Measurements from ENCODE around the gene RIMS4.

Gene RIMS4

DNA sequence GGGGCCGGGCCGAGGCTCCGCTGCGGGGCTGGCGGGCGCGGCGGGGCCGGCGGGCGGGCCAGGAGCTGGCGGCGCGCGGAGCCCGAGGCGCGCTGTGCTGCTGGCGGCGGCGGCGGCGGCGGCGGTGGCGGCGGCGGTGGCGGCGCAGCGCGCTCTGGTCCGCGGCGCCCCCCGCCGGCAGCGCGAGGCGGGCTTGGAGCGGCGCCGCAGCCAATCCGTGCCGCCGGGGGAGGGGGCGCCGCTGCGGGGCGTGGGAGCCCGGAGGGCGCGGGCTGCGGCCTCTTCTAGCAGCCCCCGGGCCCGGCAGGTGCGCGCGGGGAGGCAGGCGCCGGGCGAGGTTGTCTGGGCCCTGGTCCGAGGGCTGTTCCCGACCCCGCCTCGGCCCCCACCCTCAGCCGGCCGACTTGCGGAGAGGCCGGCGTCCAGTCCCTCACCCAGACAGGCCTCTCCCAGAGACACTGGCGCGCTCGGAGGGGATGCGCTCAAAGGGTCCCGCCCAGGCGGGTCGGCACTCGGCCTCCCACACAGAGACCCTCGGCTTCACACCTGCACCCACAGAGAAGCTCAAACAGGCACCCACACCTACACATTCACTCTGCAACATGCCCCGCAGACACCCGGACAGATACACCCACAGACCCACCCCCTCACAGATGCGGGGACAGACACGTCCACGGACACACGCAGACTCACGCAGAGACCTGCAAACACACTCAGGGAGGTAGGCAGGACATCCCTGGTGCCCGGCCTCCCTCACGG lies at the start of gene RIMS4:
RIMS4 (minus strand) TSS at position 156 of the 759 bp plus-strand sequence. CDS start 275 bp downstream, outside the sequence.
- Histone ChIP-seq H3K27ac (ENCODE audit: low read length) (no peak within 1 kb of the TSS), H3K9me3 (ENCODE audit: insufficient read depth, low read length) (no peaks in the 10 kb centered on the region), H3K4me1 (ENCODE audit: low read length) (no peaks in the 10 kb centered on the region), H3K9ac (ENCODE audit: low read length) (no peak within 1 kb of the TSS), H3K36me3 (replicated peaks; ENCODE audit: low read depth, low read length) (no peaks in the 10 kb centered on the region), H2AFZ (ENCODE audit: low read depth, low read length) (no peak within 1 kb of the TSS), H3K79me2 (ENCODE audit: low read length) (no peaks in the 10 kb centered on the region), H3K4me2 (ENCODE audit: low read length) (no peak within 1 kb of the TSS), H3K27me3 (ENCODE audit: low read depth, low read length) (peaks cover 31% of the 10 kb centered on the region), H4K20me1 (ENCODE audit: insufficient read depth, low read length) (no peaks in the 10 kb centered on the region), H3K4me3 (ENCODE audit: low read length) (no peak within 1 kb of the TSS)
- TF ChIP-seq, protein P1, sequence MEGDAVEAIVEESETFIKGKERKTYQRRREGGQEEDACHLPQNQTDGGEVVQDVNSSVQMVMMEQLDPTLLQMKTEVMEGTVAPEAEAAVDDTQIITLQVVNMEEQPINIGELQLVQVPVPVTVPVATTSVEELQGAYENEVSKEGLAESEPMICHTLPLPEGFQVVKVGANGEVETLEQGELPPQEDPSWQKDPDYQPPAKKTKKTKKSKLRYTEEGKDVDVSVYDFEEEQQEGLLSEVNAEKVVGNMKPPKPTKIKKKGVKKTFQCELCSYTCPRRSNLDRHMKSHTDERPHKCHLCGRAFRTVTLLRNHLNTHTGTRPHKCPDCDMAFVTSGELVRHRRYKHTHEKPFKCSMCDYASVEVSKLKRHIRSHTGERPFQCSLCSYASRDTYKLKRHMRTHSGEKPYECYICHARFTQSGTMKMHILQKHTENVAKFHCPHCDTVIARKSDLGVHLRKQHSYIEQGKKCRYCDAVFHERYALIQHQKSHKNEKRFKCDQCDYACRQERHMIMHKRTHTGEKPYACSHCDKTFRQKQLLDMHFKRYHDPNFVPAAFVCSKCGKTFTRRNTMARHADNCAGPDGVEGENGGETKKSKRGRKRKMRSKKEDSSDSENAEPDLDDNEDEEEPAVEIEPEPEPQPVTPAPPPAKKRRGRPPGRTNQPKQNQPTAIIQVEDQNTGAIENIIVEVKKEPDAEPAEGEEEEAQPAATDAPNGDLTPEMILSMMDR (IDR thresholded peaks at IDR 0.05; ENCODE audit: low read depth, low read length): no peak
- no peak for TF ChIP-seq EZH2phosphoT487 (IDR thresholded peaks at IDR 0.05; ENCODE audit: low read depth)

DNA sequence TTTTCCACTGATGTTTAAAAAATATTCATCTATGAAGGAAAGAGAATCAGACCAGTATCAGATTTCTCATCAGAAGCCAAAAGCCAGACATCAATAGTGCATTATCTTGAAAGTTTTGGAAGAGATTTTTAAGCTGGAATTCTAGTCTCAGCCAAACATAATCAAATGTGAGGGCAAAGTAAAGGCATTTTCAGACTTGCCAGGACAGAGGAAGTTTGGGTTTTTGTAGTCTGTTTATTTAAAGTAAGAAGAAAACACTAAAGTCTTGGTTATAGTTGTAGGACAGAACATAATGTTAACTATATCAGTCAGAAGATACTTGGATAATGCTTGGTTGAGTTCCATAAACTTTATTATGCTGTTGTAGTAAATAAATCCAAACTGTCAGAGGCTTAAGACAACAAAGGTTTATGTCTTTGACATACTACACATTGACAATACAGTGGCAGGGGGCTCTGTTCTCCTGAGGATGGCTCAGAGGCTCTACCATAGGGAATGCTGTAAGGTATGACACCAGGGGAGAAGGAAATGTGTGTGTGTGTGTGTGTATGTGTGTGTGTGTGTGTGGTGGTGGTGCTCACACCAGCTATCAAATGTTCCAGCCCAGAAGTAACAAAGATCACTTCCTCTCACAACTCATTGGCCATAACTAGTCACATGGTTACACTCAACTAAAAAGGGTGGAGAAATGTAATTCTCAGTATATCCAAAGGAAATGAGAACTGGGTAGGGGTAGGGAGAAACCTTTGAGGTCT lies 48.4 kb upstream of the RIMS4 start:
- TF ChIP-seq, protein P1 (IDR thresholded peaks at IDR 0.05; ENCODE audit: low read depth, low read length): no peak
- no peak for TF ChIP-seq EZH2phosphoT487 (IDR thresholded peaks at IDR 0.05; ENCODE audit: low read depth)
- H3K4me3 ChIP-seq (ENCODE audit: low read length): no peak overlapping the region
- no peaks in the 10 kb centered on the region for H3K79me2 ChIP-seq (ENCODE audit: low read length)
- H3K4me2 ChIP-seq (ENCODE audit: low read length): no peak overlapping the region
- H3K27me3 ChIP-seq (ENCODE audit: low read depth, low read length): peaks cover 8% of the 10 kb centered on the region; the same call in 1 of the 2 replicates
- H3K36me3 ChIP-seq (replicated peaks; ENCODE audit: low read depth, low read length): no peaks in the 10 kb centered on the region
- H3K9me3 ChIP-seq (ENCODE audit: insufficient read depth, low read length): no peaks in the 10 kb centered on the region
- no peak overlapping the region for H3K9ac ChIP-seq (ENCODE audit: low read length)
- no peaks in the 10 kb centered on the region for H4K20me1 ChIP-seq (ENCODE audit: insufficient read depth, low read length)
- H3K27ac ChIP-seq (ENCODE audit: low read length): no peak overlapping the region
- peaks cover 7% of the 10 kb centered on the region; the same call in 1 of the 2 replicates for H3K4me1 ChIP-seq (ENCODE audit: low read length)
- peak overlapping the region; percentile 31 for H2AFZ ChIP-seq (ENCODE audit: low read depth, low read length)

DNA sequence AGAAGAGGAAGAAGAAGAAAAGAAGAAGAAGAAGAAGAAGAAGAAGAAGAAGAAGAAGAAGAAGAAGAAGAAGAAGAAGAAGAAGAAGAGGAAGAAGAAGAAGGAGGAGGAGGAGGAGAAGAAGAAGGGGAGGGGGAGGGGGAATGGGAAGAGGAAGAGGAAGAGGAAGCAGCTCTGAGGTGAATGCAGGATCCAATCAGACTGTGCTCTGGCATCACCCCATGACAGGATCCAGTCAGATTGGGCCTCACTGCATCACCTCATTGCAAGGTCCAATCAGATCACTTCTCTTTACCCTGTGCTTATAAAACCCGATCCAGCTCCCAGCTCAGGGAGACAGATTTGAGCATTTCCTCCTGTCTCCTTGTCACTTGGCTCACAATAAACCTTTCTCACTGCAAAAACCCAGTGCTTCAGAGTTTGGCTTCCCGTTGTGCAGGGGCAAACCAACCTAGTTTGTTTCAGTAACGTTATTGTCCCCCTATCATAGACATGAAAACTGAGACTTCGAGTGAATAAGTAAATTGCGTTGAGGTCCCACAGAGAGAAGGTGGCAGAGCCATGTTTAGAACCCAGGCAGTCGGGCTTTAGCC lies 46.6 kb upstream of the RIMS4 start:
- H3K9ac ChIP-seq (ENCODE audit: low read length): no peak overlapping the region
- TF ChIP-seq EZH2phosphoT487 (IDR thresholded peaks at IDR 0.05; ENCODE audit: low read depth): no peak
- TF ChIP-seq, protein P1 (IDR thresholded peaks at IDR 0.05; ENCODE audit: low read depth, low read length): no peak
- H3K36me3 ChIP-seq (replicated peaks; ENCODE audit: low read depth, low read length): no peaks in the 10 kb centered on the region
- H3K4me1 ChIP-seq (ENCODE audit: low read length): peaks cover 7% of the 10 kb centered on the region; the same call in 1 of the 2 replicates
- H3K4me3 ChIP-seq (ENCODE audit: low read length): no peak overlapping the region
- H3K79me2 ChIP-seq (ENCODE audit: low read length): no peaks in the 10 kb centered on the region
- no peaks in the 10 kb centered on the region for H4K20me1 ChIP-seq (ENCODE audit: insufficient read depth, low read length)
- H2AFZ ChIP-seq (ENCODE audit: low read depth, low read length): peak overlapping the region; percentile 23; the same call in 1 of the 2 replicates
- H3K27ac ChIP-seq (ENCODE audit: low read length): no peak overlapping the region
- no peak overlapping the region for H3K4me2 ChIP-seq (ENCODE audit: low read length)
- H3K27me3 ChIP-seq (ENCODE audit: low read depth, low read length): peaks cover 16% of the 10 kb centered on the region
- no peaks in the 10 kb centered on the region for H3K9me3 ChIP-seq (ENCODE audit: insufficient read depth, low read length)

DNA sequence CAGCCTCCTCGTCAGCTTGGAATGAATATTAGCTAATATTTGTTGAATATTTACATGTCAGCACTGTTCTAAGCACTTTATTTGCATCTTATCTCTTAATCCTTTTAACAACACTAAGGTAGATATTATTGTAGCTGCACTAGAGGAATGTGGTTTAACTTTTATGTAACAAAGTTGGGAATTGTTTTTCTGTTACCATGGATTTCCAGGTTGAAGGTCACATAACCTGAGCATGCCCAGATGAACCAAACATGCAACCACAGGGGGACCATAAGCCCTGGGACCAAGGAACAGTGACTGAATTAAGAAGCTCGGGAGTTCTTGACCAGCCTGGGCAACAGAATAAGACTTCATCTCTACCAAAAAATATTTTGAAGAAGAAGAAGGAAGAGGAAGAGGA lies 46.1 kb upstream of the RIMS4 start:
- Histone ChIP-seq H3K4me3 (ENCODE audit: low read length) (no peak overlapping the region), H3K36me3 (replicated peaks; ENCODE audit: low read depth, low read length) (no peaks in the 10 kb centered on the region), H3K79me2 (ENCODE audit: low read length) (no peaks in the 10 kb centered on the region), H3K4me1 (ENCODE audit: low read length) (peaks cover 7% of the 10 kb centered on the region; the same call in 1 of the 2 replicates), H3K9ac (ENCODE audit: low read length) (no peak overlapping the region), H3K27me3 (ENCODE audit: low read depth, low read length) (peaks cover 16% of the 10 kb centered on the region), H4K20me1 (ENCODE audit: insufficient read depth, low read length) (no peaks in the 10 kb centered on the region), H3K9me3 (ENCODE audit: insufficient read depth, low read length) (no peaks in the 10 kb centered on the region), H3K4me2 (ENCODE audit: low read length) (no peak overlapping the region), H3K27ac (ENCODE audit: low read length) (no peak overlapping the region), H2AFZ (ENCODE audit: low read depth, low read length) (no peak overlapping the region)
- TF ChIP-seq EZH2phosphoT487 (IDR thresholded peaks at IDR 0.05; ENCODE audit: low read depth): no peak
- TF ChIP-seq, protein P1 (IDR thresholded peaks at IDR 0.05; ENCODE audit: low read depth, low read length): no peak

Data from OCI-LY3 (cell line).